OCI-LY7 (cell line): ENCODE measurements around the gene TPH2.

Experiments
- CTCF ChIP-seq: fragments of 200-600 bp; sonication (generic); conservative IDR thresholded peaks from 2 replicates; pipeline ENCODE4 v1.5.1; 2014; ENCODE audit warnings: mild to moderate bottlenecking, antibody characterized with exemption, low read length, moderate library complexity, mixed read lengths
- EZH2phosphoT487 ChIP-seq: fragments of 200-600 bp; sonication (generic); IDR thresholded peaks from 2 replicates; pipeline ENCODE4 v1.6.1; 2018; ENCODE audit warnings: low read depth, borderline replicate concordance, mild to moderate bottlenecking, mixed run types, antibody characterized with exemption, low read length, moderate library complexity, mixed read lengths

GRCh38 chr12:71969330-71969729 lies 30.7 kb downstream of the TPH2 start:
- no peak for TF ChIP-seq CTCF
- TF ChIP-seq EZH2phosphoT487, result no peak
